ENCODE data around the gene CBARP. TPM values are rescaled to one million over a fixed set of nuclear protein-coding genes. Genes with fewer than 3 reads are reported as not detected.
"Not testable (repeated sequence)": the region's sequence is repeated elsewhere in the genome, so short reads cannot be mapped to it uniquely, and the experiment has no call there.

The CBARP gene
- total RNA-seq, 1 donor from 2014 or later, result 1.2 TPM

DNA sequence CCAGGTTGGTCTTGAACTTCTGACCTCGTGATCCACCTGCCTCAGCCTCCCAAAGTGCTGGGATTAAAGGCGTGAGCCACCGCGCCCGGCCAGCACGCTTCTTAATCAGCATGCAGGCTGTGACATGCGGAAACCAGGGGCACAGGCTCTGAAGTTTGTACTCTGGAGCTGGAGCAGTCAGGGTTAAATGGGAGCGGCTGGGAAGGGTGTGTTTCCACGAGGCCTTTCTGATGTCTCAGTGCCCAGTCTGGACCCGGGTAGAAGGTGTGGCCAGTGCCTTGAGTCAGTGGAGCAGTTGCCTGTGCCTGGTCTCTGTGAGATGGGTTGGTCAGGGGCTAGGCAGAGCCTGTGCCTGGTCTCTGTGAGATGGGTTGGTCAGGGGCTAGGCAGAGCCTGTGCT is 29.0 kb downstream of the CBARP start:
- peak; percentile 63 for DNase-seq (ENCODE audit: missing footprints)
- ATAC-seq, result not testable (repeated sequence)

DNA sequence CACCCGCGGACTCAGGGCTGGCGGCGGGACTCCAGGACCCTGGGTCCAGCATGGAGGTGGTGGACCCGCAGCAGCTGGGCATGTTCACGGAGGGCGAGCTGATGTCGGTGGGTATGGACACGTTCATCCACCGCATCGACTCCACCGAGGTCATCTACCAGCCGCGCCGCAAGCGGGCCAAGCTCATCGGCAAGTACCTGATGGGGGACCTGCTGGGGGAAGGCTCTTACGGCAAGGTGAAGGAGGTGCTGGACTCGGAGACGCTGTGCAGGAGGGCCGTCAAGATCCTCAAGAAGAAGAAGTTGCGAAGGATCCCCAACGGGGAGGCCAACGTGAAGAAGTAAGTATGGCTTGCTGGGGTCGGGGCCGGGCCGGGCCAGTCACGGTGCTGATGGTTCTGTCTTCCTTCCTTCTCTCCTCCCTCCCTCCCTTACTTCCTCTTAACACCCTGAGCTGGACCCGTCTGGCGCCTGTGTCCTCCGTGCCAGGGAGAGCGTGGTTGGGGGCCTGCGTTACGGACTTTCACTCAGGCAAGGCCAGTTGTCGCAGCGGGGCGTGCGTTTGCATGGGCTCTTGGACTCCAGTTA is 30.8 kb downstream of the CBARP start:
- intact Hi-C loops (cut with DNase I), result no loop called here
- peak; percentile 2 for ATAC-seq

More for the DNA sequence above, 29.0 kb downstream of the CBARP start:
- intact Hi-C loops (cut with DNase I), result not testable (repeated sequence)

DNA sequence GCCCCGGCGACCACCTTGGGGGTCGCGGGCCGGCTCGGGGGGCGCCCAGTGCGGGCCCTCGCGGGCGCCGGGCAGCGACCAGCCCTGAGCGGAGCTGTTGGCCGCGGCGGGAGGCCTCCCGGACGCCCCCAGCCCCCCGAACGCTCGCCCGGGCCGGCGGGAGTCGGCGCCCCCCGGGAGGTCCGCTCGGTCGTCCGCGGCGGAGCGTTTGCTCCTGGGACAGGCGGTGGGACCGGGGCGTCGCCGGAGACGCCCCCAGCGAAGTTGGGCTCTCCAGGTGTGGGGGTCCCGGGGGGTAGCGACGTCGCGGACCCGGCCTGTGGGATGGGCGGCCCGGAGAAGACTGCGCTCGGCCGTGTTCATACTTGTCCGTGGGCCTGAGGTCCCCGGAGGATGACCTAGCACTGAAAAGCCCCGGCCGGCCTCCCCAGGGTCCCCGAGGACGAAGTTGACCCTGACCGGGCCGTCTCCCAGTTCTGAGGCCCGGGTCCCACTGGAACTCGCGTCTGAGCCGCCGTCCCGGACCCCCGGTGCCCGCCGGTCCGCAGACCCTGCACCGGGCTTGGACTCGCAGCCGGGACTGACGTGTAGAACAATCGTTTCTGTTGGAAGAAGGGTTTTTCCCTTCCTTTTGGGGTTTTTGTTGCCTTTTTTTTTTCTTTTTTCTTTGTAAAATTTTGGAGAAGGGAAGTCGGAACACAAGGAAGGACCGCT is 31.5 kb downstream of the CBARP start:
- peak; percentile 67 for DNase-seq (ENCODE audit: missing footprints)
- intact Hi-C loops (cut with DNase I), result no loop called here
- no peak for ATAC-seq

More for the DNA sequence above, 30.8 kb downstream of the CBARP start:
- DNase-seq (ENCODE audit: missing footprints), result peak; percentile 86

DNA sequence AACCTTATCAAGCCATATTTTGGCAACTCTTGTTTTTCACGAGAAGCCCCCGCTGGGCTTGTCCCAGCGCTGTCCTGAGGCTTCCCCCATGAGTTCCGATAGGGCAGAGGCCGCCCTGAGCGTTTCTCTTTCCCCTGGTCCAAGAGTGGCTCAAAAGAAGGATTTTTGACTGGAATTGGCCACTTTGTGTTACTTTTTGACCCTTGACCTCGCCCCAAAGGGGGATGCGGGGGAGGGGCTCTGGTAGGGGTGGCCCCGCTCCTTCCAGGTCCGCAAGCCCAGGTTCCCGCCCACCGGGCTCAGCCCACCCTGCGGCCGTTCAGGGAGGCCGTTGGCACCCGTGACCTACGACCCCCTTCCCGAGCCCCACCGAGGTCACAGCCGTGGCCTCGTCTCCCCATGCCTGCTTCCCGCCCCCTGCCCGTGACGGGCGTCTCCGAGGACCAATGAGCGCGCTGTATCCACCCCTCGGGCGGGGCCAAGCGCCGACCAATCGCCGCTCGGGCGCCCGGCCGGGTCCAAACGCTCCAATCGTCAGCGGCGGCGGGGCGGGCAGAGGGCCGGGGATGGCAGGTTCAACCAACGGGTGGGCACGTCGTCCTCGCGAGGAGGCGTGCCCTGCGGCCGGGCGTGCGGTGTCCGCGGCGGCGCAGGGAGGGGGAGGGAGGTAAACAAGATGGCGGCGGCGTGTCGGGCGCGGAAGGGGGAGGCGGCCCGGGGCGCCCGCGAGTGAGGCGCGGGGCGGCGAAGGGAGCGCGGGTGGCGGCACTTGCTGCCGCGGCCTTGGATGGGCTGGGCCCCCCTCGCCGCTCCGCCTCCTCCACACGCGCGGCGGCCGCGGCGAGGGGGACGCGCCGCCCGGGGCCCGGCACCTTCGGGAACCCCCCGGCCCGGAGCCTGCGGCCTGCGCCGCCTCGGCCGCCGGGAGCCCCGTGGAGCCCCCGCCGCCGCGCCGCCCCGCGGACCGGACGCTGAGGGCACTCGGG is 32.4 kb downstream of the CBARP start, which contains the start of gene STK11:
STK11 (plus strand) TSS at position 665 of the 986 bp plus-strand sequence. CDS start 1,136 bp downstream, outside the sequence.
- intact Hi-C loops (cut with DNase I), result no loop called here
- DNase-seq (ENCODE audit: missing footprints) (peak; percentile 100), ATAC-seq (peak; percentile 95)

DNA sequence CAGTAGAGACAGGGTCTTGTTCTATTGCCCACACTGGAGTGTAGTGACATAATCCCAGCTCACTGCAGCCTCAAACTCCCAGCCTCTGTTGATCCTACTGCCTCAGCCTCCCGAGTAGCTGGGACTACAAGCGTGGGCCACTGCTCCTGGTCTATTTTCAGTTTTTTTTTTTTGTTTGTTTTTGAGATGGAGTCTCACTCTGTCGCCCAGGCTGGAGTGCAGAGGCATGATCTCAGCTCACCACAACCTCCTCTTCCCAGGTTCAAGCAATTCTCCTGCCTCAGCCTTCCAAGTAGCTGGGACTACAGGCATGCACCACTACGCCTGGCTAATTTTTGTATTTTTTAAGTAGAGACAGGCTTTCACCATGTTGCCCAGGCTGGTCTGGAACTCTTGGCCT is 37.2 kb downstream of the CBARP start:
- ATAC-seq; intact Hi-C loops (cut with DNase I); DNase-seq (ENCODE audit: missing footprints): not testable (repeated sequence)

GRCh38 chr19:1199531-1199930 is 38.3 kb downstream of the CBARP start:
- DNase-seq (ENCODE audit: missing footprints), result no peak
- intact Hi-C loops (cut with DNase I), result no loop called here
- no peak for ATAC-seq

DNA sequence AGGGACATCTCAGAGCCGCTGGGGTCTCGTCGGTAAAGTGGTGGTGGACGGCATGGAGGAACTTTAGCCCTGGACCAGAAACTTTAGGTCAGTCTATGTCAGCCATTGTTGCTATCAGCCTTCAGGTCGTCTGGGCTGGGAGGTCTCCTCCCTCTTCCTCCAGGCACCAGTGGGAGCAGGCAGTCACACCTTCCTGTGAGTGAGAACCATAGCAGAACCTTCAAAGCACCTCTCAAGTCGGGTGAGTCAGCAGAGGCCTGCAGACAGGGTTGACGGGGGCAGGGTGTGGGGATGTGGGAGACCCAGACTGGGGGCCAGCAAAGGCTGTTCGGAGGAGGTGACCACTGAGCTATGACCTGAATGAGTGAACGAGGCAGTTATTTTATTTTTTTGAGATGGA is 48.4 kb downstream of the CBARP start:
- intact Hi-C loops (cut with DNase I), result no loop called here
- ATAC-seq, result no peak

GRCh38 chr19:1183543-1184172 is 54.1 kb downstream of the CBARP start:
- ATAC-seq, result no peak
- intact Hi-C loops (cut with DNase I), result no loop called here

More for the DNA sequence above, 48.4 kb downstream of the CBARP start:
- DNase-seq (ENCODE audit: missing footprints), result no peak

DNA sequence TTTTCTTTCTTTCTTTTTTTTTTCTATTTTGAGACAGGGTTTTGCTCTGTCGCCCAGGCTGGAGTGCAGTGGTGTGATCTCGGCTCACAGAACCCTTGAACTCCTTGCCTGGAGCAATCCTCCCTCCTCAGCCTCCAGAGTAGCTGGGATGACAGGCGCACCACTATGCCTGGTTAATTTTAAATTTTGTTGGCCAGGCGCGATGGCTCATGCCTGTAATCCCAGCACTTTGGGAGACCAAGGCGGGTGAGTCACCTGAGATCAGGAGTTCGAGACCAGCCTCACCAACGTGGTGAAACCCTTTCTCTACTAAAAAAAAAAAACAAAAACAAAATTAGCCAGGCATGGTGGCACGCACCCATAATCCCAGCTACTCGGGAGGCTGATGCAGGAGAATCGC is 55.1 kb downstream of the CBARP start:
- ATAC-seq (no peak), DNase-seq (ENCODE audit: missing footprints) (no peak)
- intact Hi-C loops (cut with DNase I), result no loop called here

More at GRCh38 chr19:1183543-1184172, 54.1 kb downstream of the CBARP start:
- DNase-seq (ENCODE audit: missing footprints), result no peak

DNA sequence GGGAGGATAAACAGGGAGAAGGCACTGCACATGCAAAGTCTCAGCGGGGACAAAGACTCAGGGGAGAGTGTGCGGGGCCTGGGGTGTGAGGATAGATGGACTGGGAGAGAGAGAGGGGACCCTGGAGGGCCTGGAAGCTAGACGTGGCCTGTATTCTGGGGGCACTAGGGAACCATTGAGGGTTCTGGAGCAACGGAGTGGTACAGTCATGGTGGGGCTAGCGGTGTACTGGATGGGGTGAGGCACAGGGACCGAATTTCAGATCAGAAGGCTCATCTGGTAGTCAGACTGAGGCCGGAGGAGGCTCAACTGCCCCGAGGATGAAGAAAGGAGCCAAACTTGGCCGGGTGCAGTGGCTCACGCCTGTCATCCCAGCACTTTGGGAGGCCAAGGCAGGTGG is 55.7 kb downstream of the CBARP start:
- intact Hi-C loops (cut with DNase I), result no loop called here
- ATAC-seq (no peak), DNase-seq (ENCODE audit: missing footprints) (no peak)

DNA sequence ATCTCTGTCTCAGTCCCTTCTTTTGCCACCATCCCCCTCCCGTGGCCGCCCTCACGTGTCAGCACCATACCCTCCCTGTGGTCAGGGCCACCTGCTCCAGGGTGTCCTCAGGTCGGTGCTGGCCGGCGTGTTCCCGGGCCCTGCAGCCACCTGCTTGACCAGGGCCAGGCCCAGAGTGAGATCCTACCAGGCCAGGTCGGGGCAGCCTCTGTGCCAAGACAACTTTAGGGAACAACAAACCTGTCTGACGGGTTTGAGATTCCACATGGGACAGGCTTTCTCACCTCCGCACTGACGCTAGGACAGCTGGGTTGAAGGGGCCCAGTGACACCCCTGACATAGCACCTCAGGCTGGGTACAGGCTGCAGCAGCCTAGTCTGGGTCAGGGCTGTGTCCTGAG is 56.2 kb downstream of the CBARP start:
- no peak for ATAC-seq
- intact Hi-C loops (cut with DNase I), result no loop called here
- DNase-seq (ENCODE audit: missing footprints), result no peak

Other genes with a start within 250 kb of the CBARP start
- 0.35 TPM for gene GRIN3B, start 237.6 kb downstream of the CBARP start, total RNA-seq
- 106 TPM for gene TMEM259, start 216.9 kb downstream of the CBARP start, total RNA-seq
- gene RNU6-2, start 216.5 kb downstream of the CBARP start, total RNA-seq, result not detected
- gene CNN2, start 211.4 kb downstream of the CBARP start, total RNA-seq, result 69.3 TPM
- 7.7 TPM for gene ABCA7, start 197.9 kb downstream of the CBARP start, total RNA-seq
- 6.6 TPM for gene ARHGAP45, start 170.8 kb downstream of the CBARP start, total RNA-seq
- gene POLR2E, start 142.6 kb downstream of the CBARP start, total RNA-seq, result 142 TPM
- 361 TPM for gene GPX4, start 134.0 kb downstream of the CBARP start, total RNA-seq
- gene SBNO2, start 63.7 kb downstream of the CBARP start, total RNA-seq, result 14.7 TPM
- 49.9 TPM for gene STK11, start 32.2 kb downstream of the CBARP start, total RNA-seq
- 656 TPM for gene ATP5F1D, start 3.7 kb upstream of the CBARP start, total RNA-seq
- gene MIDN, start 10.6 kb upstream of the CBARP start, total RNA-seq, result 62.8 TPM
- gene CIRBP, start 31.3 kb upstream of the CBARP start, total RNA-seq, result 219 TPM
- gene FAM174C, start 37.5 kb upstream of the CBARP start, total RNA-seq, result 13.1 TPM
- gene EFNA2, start 47.9 kb upstream of the CBARP start, total RNA-seq, result not detected
- 443 TPM for gene NDUFS7, start 145.9 kb upstream of the CBARP start, total RNA-seq
- 85.8 TPM for gene GAMT, start 163.5 kb upstream of the CBARP start, total RNA-seq
- gene DAZAP1, start 169.6 kb upstream of the CBARP start, total RNA-seq, result 88.4 TPM
- gene RPS15, start 200.4 kb upstream of the CBARP start, total RNA-seq, result 695 TPM
- 0.14 TPM for gene APC2, start 212.1 kb upstream of the CBARP start, total RNA-seq
- 21.5 TPM for gene C19orf25, start 241.2 kb upstream of the CBARP start, total RNA-seq